Stomach (tissue), 4 donors: ENCODE data around the gene KRTAP10-9.
"Not testable (repeated sequence)": the region's sequence is repeated elsewhere in the genome, so short reads cannot be mapped to it uniquely, and the experiment has no call there.

Source experiments
- CTCF ChIP-seq, 7 experiments: fragments of 450-650 bp in 4 of 7; fragments of 200-600 bp in 3 of 7; sonication (generic) in 3 of 7; IDR thresholded peaks; one replicate each; pipeline ENCODE4 v1.5.1; 2016 to 2019; ENCODE audit warnings: antibody characterized with exemption in 7 of 7, control low read depth in 2 of 7, mild to moderate bottlenecking in 1 of 7
- EP300 ChIP-seq: sonication (generic); formaldehyde crosslinking; IDR thresholded peaks from one replicate; pipeline ENCODE4 v1.6.1; 2017; ENCODE audit warnings: antibody characterized with exemption
- POLR2A ChIP-seq, 4 donors: fragments of 450-650 bp; IDR thresholded peaks; one replicate each; pipeline ENCODE4 v1.6.1; 2016; ENCODE audit warnings: antibody characterized with exemption in 4 of 4, control low read depth in 2 of 4, mild to moderate bottlenecking in 1 of 4, moderate library complexity in 1 of 4
- POLR2AphosphoS5 ChIP-seq, 3 donors: sonication (generic); formaldehyde crosslinking; IDR thresholded peaks; one replicate each; pipeline ENCODE4 v1.6.1; 2016; ENCODE audit warnings: antibody characterized with exemption in 3 of 3

DNA sequence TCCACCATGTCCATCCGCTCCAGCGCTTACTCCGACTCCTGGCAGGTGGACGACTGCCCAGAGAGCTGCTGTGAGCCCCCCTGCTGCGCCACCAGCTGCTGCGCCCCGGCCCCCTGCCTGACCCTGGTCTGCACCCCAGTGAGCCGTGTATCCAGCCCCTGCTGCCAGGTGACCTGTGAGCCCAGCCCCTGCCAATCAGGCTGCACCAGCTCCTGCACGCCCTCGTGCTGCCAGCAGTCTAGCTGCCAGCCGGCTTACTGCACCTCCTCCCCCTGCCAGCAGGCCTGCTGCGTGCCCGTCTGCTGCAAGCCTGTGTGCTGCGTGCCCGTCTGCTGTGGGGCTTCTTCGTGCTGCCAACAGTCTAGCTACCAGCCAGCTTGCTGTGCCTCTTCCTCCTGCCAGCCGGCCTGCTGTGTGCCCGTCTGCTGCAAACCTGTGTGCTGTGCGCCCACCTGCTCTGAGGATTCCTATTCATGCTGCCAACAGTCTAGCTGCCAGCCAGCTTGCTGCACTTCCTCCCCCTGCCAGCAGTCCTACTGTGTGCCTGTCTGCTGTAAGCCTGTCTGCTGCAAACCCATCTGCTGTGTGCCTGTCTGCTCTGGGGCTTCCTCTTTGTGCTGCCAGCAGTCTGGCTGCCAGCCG, 409 bp downstream of the KRTAP10-9 start:
- not testable (repeated sequence) for TF ChIP-seq CTCF (IDR thresholded peaks at IDR 0.05); POLR2AphosphoS5 (IDR thresholded peaks at IDR 0.05); EP300; POLR2A (IDR thresholded peaks at IDR 0.05)
